OCI-LY1 (cell line): ENCODE data around the gene CPSF4L.

Experiments used
- EZH2 ChIP-seq: fragments of 200-600 bp; sonication (generic), shearing (Covaris generic); IDR thresholded peaks from 2 replicates; pipeline ENCODE4 v1.8.0; 2017; ENCODE audit warnings: borderline replicate concordance, mixed run types, mild to moderate bottlenecking, antibody characterized with exemption, low read length, moderate library complexity, mixed read lengths
- TF ChIP-seq, protein P1 (sequence below): fragments of 200-600 bp; sonication (generic), shearing (Covaris generic); IDR thresholded peaks from 2 replicates; pipeline ENCODE4 v1.5.1; 2017; ENCODE audit warnings: mild to moderate bottlenecking, antibody characterized with exemption, low read length, moderate library complexity, mixed read lengths

DNA sequence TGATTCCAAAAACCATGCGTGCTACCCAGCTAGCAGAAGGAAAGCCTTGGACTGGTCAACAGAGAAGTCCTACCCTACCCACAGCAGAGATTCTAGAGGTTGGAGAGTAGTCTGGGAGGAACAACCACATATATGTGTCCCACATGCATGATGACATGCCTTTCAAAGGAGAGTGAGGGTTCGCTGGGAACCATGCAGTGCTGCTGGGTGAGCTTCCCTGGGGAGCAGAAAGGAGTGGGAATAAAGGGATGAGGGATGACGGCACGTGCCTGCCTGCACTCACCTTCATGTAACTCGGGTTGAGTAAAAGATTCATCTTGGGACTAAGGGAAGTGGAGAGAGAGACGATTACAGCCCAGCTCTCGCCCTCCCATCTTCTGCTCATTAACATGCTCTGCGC lies 9.8 kb downstream of the CPSF4L start:
- TF ChIP-seq, protein P1, sequence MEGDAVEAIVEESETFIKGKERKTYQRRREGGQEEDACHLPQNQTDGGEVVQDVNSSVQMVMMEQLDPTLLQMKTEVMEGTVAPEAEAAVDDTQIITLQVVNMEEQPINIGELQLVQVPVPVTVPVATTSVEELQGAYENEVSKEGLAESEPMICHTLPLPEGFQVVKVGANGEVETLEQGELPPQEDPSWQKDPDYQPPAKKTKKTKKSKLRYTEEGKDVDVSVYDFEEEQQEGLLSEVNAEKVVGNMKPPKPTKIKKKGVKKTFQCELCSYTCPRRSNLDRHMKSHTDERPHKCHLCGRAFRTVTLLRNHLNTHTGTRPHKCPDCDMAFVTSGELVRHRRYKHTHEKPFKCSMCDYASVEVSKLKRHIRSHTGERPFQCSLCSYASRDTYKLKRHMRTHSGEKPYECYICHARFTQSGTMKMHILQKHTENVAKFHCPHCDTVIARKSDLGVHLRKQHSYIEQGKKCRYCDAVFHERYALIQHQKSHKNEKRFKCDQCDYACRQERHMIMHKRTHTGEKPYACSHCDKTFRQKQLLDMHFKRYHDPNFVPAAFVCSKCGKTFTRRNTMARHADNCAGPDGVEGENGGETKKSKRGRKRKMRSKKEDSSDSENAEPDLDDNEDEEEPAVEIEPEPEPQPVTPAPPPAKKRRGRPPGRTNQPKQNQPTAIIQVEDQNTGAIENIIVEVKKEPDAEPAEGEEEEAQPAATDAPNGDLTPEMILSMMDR, result no peak
- TF ChIP-seq EZH2, result no peak
